UCSD-AML1 (cell line): ENCODE results near the gene NTRK1.

Experiments
- DNase-seq: peaks from one replicate; lab custom pipeline; 2025; ENCODE audit not compliant: unreplicated experiment; lab: John Stamatoyannopoulos, UW

NTRK1 gene

DNA sequence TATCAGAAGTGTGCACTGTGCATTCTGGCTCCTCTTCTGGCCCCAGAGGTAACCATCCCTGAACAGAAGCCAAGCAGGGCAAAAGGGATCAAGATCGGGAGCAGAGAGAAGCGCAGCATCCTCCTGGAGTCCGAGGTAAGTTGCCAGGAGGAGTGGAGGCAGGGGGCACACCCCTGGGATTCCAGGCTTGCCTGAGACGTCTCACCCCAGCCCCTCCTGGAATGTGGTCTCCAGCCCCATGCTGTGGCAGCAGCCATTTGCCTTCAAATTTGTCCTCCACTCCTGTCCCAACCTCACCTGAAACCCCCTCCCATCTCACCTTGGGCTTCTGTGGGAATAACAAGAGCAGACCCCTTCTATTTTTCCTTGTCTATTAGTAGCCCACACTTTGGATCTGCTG, 69.8 kb downstream of the NTRK1 start:
- no peak for DNase-seq
